HEK293 (cell line): ENCODE results near the gene ATXN10.
A peak's percentile ranks its signal among the peaks of the same experiment; 100 is the strongest.

ENCODE experiments used
- CTCF ChIA-PET: fragments of 350-600 bp; formaldehyde crosslinking; extraction: SDS; loops from one replicate; lab custom pipeline; 2021; ENCODE audit warnings: antibody characterized with exemption; lab: Yijun Ruan, JAX
- POLR2A ChIA-PET: fragments of 300-600 bp; formaldehyde crosslinking; extraction: SDS; loops from one replicate; lab custom pipeline; 2020; ENCODE audit warnings: antibody characterized with exemption, inconsistent platforms; lab: Yijun Ruan, JAX
- H3K27ac ChIP-seq: fragments of 200-500 bp; sonication (Bioruptor generic); 2 replicates; pipeline ENCODE4 v1.5.1; 2014; ENCODE audit warnings: low read depth, low read length, control low read depth, inconsistent platforms; ENCODE audit errors: extremely low read depth
- H3K36me3 ChIP-seq, 2 experiments: fragments of 200-500 bp in 1 of 2; sonication (Bioruptor generic) in 1 of 2; 1 replicate in 1 of 2; 2 replicates in 1 of 2; pipeline ENCODE4 v1.5.1; 2014 to 2017; ENCODE audit warnings: inconsistent platforms in 2 of 2, low read length in 2 of 2; ENCODE audit not compliant: control insufficient read depth in 2 of 2, insufficient read depth in 1 of 2
- H3K4me1 ChIP-seq: fragments of 200-500 bp; sonication (Bioruptor generic); 2 replicates; pipeline ENCODE4 v1.5.1; 2014; ENCODE audit warnings: mild to moderate bottlenecking, low read length, inconsistent platforms; ENCODE audit not compliant: control insufficient read depth, insufficient read depth
- H3K4me3 ChIP-seq: 2 replicates; pipeline ENCODE4 v1.5.1; 2011; ENCODE audit warnings: low read depth, mild to moderate bottlenecking, control low read depth, low read length, moderate library complexity
- H3K9me3 ChIP-seq: fragments of 200-500 bp; sonication (Bioruptor generic); 2 replicates; pipeline ENCODE4 v1.5.1; 2014; ENCODE audit warnings: low read depth, low read length, inconsistent platforms; ENCODE audit not compliant: control insufficient read depth, insufficient read depth
- BCL11A ChIP-seq: fragments of 450-650 bp; formaldehyde crosslinking; IDR thresholded peaks from 2 replicates; pipeline ENCODE4 v1.5.1; 2016; ENCODE audit warnings: low read depth, missing biosample characterization, missing genetic modification characterization
- EGR2 ChIP-seq: fragments of 450-650 bp; formaldehyde crosslinking; IDR thresholded peaks from 2 replicates; pipeline ENCODE4 v1.5.1; 2016; ENCODE audit warnings: low read depth, missing biosample characterization, missing genetic modification characterization
- GLIS2 ChIP-seq: fragments of 450-650 bp; formaldehyde crosslinking; IDR thresholded peaks from 2 replicates; pipeline ENCODE4 v1.5.1; 2016; ENCODE audit warnings: missing biosample characterization, missing genetic modification characterization
- MEIS1 ChIP-seq: sonication (generic); formaldehyde crosslinking; IDR thresholded peaks from 2 replicates; pipeline ENCODE4 v1.8.1; 2022; ENCODE audit warnings: missing genetic modification reagents, mild to moderate bottlenecking, borderline replicate concordance
- SETDB1 ChIP-seq: IDR thresholded peaks from one replicate; pipeline ENCODE4 v1.6.1; 2017; ENCODE audit warnings: mild to moderate bottlenecking, low read length, moderate library complexity, mixed read lengths; ENCODE audit not compliant: insufficient read length
- ZFP37 ChIP-seq: fragments of 450-650 bp; formaldehyde crosslinking; IDR thresholded peaks from 2 replicates; pipeline ENCODE4 v1.5.1; 2016; ENCODE audit warnings: missing biosample characterization, missing genetic modification characterization
- ZNF121 ChIP-seq: fragments of 450-650 bp; formaldehyde crosslinking; IDR thresholded peaks from 2 replicates; pipeline ENCODE4 v1.5.1; 2016; ENCODE audit warnings: missing biosample characterization, missing genetic modification characterization
- ZNF175 ChIP-seq: fragments of 450-650 bp; formaldehyde crosslinking; IDR thresholded peaks from 2 replicates; pipeline ENCODE4 v1.5.1; 2016; ENCODE audit warnings: missing biosample characterization, missing genetic modification characterization
- ZNF202 ChIP-seq: fragments of 450-650 bp; formaldehyde crosslinking; IDR thresholded peaks from 2 replicates; pipeline ENCODE4 v1.5.1; 2016; ENCODE audit warnings: missing biosample characterization, missing genetic modification characterization, borderline replicate concordance
- ZNF214 ChIP-seq: fragments of 450-650 bp; formaldehyde crosslinking; IDR thresholded peaks from 2 replicates; pipeline ENCODE4 v1.5.1; 2017; ENCODE audit warnings: missing biosample characterization, mild to moderate bottlenecking, missing genetic modification characterization, borderline replicate concordance
- ZNF37A ChIP-seq: fragments of 450-650 bp; IDR thresholded peaks from 2 replicates; pipeline ENCODE4 v1.5.1; 2018; ENCODE audit warnings: missing biosample characterization, missing genetic modification characterization
- ZNF426 ChIP-seq: fragments of 450-650 bp; formaldehyde crosslinking; IDR thresholded peaks from 2 replicates; pipeline ENCODE4 v1.5.1; 2017; ENCODE audit warnings: missing biosample characterization, missing genetic modification characterization, mild to moderate bottlenecking, inconsistent platforms, moderate library complexity
- ZNF585B ChIP-seq: fragments of 450-650 bp; formaldehyde crosslinking; IDR thresholded peaks from 2 replicates; pipeline ENCODE4 v1.5.1; 2016; ENCODE audit warnings: missing biosample characterization, missing genetic modification characterization
- ZSCAN23 ChIP-seq: fragments of 450-650 bp; formaldehyde crosslinking; IDR thresholded peaks from 2 replicates; pipeline ENCODE4 v1.5.1; 2016; ENCODE audit warnings: missing biosample characterization, missing genetic modification characterization
- TF ChIP-seq, protein P1 (sequence below): fragments of 450-650 bp; formaldehyde crosslinking; IDR thresholded peaks from 2 replicates; pipeline ENCODE4 v1.5.1; 2016; ENCODE audit warnings: missing biosample characterization, missing genetic modification characterization
- TF ChIP-seq, protein P2 (sequence below): fragments of 450-650 bp; formaldehyde crosslinking; IDR thresholded peaks from 2 replicates; pipeline ENCODE4 v1.5.1; 2016; ENCODE audit warnings: missing biosample characterization, missing genetic modification characterization
- TF ChIP-seq, protein P3 (sequence below): fragments of 450-650 bp; formaldehyde crosslinking; IDR thresholded peaks from 2 replicates; pipeline ENCODE4; 2016; ENCODE audit warnings: missing biosample characterization, missing genetic modification characterization
- TF ChIP-seq, protein P4 (sequence below): fragments of 450-650 bp; formaldehyde crosslinking; IDR thresholded peaks from 2 replicates; pipeline ENCODE4 v1.5.1; 2016; ENCODE audit warnings: missing biosample characterization, missing genetic modification characterization
- TF ChIP-seq, protein P5 (sequence below): fragments of 450-650 bp; formaldehyde crosslinking; IDR thresholded peaks from 2 replicates; pipeline ENCODE4 v1.5.1; 2016; ENCODE audit warnings: missing biosample characterization, missing genetic modification characterization
- TF ChIP-seq, protein P6 (sequence below): fragments of 450-650 bp; formaldehyde crosslinking; IDR thresholded peaks from 2 replicates; pipeline ENCODE4 v1.5.1; 2016; ENCODE audit warnings: missing biosample characterization, missing genetic modification characterization

The ATXN10 gene

DNA sequence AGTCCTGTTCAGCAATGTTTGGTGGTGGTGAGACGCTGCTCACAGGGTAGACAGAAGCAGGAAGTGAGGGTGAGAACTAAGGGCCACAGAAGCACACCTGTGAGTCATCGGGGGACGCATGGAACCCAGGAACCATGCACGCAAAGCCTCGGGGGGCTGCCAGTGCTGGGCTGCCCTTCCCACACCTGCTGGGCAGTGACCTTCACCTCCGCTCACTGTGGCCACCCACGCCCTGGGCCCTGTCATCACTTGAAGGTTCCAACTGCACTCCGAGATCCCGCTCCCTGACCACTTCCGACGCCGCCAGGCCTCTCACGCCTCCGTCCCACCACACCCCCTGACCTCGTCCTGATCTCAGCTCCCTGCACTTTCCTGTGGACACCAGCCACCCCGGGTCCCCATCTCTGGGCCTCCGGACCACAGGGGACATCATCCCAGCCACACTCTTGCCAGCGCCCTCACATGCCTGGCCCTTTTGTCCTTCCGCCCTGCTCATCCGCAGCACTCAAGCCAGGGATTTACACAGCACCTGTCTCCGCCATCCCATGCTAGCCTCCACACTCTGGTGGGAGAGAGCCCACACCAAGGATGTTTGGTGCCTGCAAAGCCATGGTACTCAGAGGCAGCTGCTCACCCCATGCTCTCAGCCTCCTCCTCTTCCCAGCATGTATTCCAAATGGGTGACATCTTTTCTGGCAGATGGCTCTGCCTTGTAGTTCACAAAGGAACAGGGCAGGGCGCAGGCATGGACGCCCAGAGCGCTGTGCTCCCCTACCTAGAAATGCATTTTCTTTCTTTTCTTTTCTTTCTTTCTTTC, 23.1 kb upstream of the ATXN10 start:
- H3K4me3 ChIP-seq, result no peak overlapping the region
- CTCF ChIA-PET, result interaction anchor here (0.6 to 1.5 kb wide), 2 partner anchors 71 to 214 kb away, joined by 4 to 8 read pairs; no protein-coding TSS in a partner anchor
- POLR2A ChIA-PET, result interaction anchor here (0.7 kb wide), 1 partner anchor 83 kb away, joined by 6 read pairs; no protein-coding TSS in a partner anchor
- H3K27ac ChIP-seq, result no peak overlapping the region
- no peaks in the 10 kb centered on the region for H3K4me1 ChIP-seq
- H3K9me3 ChIP-seq, result no peaks in the 10 kb centered on the region
- TF ChIP-seq ZSCAN23 (tag by site-specific recombination) (no peak), EGR2 (tag by site-specific recombination) (peak; percentile 38)
- H3K36me3 ChIP-seq, result no peaks in the 10 kb centered on the region

DNA sequence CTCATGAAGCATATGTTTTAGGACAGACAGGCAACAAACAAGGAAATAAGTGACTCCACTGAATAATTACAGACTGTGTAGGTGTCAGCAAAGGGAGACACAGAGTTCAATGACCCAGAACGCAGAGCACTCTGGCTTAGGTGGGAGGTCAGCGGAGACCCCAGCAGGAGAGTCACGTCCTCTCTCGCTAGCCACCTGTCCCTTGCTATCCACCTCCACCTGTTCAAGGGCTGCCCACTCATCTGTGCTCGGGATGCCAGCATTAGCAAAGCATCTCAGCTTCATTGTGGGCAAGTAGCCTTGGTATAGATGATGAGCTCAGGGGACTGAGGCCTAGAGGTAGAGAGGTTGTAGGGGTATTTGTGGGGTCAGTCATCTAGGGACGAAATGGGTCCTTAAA, 21.8 kb upstream of the ATXN10 start:
- no peak overlapping the region for H3K27ac ChIP-seq
- CTCF ChIA-PET, result interaction anchor here (0.6 to 1.0 kb wide), 2 partner anchors 87 to 357 kb away, joined by 3 to 4 read pairs; no protein-coding TSS in a partner anchor
- POLR2A ChIA-PET, result no interaction called here

DNA sequence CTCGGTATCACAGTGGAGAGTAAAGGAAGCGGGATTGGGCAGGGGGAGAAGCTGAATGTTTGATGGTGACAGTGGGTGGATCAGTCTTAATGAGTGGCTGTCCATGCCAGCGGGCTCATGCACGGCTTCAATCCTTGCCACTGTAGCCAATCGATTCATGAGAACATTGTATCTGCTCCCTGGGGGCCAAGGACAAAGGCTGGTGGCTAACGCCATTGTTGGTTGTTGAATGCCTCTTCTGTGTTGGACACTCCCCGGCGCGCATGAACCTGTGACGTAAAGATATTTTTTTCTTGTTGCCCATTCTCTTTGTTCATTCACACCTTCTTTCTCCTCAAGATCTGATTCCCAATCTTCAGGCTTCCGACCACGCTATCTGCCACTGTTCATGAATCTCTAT, 20.9 kb upstream of the ATXN10 start:
- CTCF ChIA-PET, result interaction anchor here (0.7 to 1.0 kb wide), 3 partner anchors 344 to 548 kb away, joined by 3 read pairs; no protein-coding TSS in a partner anchor
- no peaks in the 10 kb centered on the region for H3K4me1 ChIP-seq
- TF ChIP-seq, protein P1, sequence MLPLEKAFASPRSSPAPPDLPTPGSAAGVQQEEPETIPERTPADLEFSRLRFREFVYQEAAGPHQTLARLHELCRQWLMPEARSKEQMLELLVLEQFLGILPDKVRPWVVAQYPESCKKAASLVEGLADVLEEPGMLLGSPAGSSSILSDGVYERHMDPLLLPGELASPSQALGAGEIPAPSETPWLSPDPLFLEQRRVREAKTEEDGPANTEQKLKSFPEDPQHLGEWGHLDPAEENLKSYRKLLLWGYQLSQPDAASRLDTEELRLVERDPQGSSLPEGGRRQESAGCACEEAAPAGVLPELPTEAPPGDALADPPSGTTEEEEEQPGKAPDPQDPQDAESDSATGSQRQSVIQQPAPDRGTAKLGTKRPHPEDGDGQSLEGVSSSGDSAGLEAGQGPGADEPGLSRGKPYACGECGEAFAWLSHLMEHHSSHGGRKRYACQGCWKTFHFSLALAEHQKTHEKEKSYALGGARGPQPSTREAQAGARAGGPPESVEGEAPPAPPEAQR, result no peak
- TF ChIP-seq SETDB1 (no peak), GLIS2 (tag by site-specific recombination) (no peak), BCL11A (no peak), ZNF214 (tag by site-specific recombination) (no peak), ZNF37A (tag by site-specific recombination) (no peak), ZFP37 (no peak), ZNF175 (tag by site-specific recombination) (no peak), ZNF121 (no peak), ZNF585B (no peak), MEIS1 (no peak), ZNF426 (tag by site-specific recombination) (no peak)
- TF ChIP-seq, protein P2, sequence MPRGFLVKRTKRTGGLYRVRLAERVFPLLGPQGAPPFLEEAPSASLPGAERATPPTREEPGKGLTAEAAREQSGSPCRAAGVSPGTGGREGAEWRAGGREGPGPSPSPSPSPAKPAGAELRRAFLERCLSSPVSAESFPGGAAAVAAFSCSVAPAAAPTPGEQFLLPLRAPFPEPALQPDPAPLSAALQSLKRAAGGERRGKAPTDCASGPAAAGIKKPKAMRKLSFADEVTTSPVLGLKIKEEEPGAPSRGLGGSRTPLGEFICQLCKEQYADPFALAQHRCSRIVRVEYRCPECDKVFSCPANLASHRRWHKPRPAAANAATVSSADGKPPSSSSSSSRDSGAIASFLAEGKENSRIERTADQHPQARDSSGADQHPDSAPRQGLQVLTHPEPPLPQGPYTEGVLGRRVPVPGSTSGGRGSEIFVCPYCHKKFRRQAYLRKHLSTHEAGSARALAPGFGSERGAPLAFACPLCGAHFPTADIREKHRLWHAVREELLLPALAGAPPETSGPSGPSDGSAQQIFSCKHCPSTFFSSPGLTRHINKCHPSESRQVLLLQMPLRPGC (tag by site-specific recombination), result no peak
- TF ChIP-seq, protein P3, sequence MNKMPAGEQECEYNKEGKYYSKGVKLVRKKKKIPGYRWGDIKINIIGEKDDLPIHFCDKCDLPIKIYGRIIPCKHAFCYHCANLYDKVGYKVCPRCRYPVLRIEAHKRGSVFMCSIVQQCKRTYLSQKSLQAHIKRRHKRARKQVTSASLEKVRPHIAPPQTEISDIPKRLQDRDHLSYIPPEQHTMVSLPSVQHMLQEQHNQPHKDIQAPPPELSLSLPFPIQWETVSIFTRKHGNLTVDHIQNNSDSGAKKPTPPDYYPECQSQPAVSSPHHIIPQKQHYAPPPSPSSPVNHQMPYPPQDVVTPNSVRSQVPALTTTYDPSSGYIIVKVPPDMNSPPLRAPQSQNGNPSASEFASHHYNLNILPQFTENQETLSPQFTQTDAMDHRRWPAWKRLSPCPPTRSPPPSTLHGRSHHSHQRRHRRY, result no peak
- TF ChIP-seq, protein P4, sequence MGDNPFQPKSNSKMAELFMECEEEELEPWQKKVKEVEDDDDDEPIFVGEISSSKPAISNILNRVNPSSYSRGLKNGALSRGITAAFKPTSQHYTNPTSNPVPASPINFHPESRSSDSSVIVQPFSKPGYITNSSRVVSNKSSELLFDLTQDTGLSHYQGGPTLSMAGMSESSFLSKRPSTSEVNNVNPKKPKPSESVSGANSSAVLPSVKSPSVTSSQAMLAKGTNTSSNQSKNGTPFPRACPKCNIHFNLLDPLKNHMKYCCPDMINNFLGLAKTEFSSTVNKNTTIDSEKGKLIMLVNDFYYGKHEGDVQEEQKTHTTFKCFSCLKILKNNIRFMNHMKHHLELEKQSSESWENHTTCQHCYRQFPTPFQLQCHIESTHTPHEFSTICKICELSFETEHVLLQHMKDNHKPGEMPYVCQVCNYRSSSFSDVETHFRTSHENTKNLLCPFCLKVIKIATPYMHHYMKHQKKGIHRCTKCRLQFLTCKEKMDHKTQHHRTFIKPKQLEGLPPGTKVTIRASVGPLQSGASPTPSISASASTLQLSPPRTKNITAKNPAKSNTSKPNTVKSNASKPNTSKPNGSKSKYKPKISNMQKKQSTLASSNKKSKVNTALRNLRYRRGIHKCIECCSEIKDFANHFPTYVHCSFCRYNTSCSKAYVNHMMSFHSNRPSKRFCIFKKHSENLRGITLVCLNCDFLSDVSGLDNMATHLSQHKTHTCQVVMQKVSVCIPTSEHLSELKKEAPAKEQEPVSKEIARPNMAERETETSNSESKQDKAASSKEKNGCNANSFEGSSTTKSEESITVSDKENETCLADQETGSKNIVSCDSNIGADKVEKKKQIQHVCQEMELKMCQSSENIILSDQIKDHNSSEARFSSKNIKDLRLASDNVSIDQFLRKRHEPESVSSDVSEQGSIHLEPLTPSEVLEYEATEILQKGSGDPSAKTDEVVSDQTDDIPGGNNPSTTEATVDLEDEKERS (tag by site-specific recombination), result no peak
- TF ChIP-seq, protein P5, sequence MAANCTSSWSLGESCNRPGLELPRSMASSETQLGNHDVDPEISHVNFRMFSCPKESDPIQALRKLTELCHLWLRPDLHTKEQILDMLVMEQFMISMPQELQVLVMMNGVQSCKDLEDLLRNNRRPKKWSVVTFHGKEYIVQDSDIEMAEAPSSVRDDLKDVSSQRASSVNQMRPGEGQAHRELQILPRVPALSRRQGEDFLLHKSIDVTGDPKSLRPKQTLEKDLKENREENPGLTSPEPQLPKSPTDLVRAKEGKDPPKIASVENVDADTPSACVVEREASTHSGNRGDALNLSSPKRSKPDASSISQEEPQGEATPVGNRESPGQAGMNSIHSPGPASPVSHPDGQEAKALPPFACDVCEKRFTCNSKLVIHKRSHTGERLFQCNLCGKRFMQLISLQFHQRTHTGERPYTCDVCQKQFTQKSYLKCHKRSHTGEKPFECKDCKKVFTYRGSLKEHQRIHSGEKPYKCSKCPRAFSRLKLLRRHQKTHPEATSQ (tag by site-specific recombination), result no peak
- TF ChIP-seq, protein P6, sequence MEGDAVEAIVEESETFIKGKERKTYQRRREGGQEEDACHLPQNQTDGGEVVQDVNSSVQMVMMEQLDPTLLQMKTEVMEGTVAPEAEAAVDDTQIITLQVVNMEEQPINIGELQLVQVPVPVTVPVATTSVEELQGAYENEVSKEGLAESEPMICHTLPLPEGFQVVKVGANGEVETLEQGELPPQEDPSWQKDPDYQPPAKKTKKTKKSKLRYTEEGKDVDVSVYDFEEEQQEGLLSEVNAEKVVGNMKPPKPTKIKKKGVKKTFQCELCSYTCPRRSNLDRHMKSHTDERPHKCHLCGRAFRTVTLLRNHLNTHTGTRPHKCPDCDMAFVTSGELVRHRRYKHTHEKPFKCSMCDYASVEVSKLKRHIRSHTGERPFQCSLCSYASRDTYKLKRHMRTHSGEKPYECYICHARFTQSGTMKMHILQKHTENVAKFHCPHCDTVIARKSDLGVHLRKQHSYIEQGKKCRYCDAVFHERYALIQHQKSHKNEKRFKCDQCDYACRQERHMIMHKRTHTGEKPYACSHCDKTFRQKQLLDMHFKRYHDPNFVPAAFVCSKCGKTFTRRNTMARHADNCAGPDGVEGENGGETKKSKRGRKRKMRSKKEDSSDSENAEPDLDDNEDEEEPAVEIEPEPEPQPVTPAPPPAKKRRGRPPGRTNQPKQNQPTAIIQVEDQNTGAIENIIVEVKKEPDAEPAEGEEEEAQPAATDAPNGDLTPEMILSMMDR (tag by site-specific recombination), result no peak

More for the DNA sequence above, 21.8 kb upstream of the ATXN10 start:
- H3K9me3 ChIP-seq, result no peaks in the 10 kb centered on the region
- no peak overlapping the region for H3K4me3 ChIP-seq
- H3K36me3 ChIP-seq, result no peaks in the 10 kb centered on the region
- no peaks in the 10 kb centered on the region for H3K4me1 ChIP-seq
- TF ChIP-seq ZNF202 (tag by site-specific recombination), result no peak
- TF ChIP-seq, all 188 proteins: peak for 0

More for the DNA sequence above, 20.9 kb upstream of the ATXN10 start:
- H3K4me3 ChIP-seq, result no peak overlapping the region
- POLR2A ChIA-PET, result no interaction called here
- H3K27ac ChIP-seq, result no peak overlapping the region
- no peaks in the 10 kb centered on the region for H3K36me3 ChIP-seq
- no peaks in the 10 kb centered on the region for H3K9me3 ChIP-seq
